NCI-H2107 treated with DMSO at 0.1 percent for 48 hours (cell line): Measurements from ENCODE around the gene GRK1.
"Not testable (repeated sequence)": the region's sequence is repeated elsewhere in the genome, so short reads cannot be mapped to it uniquely, and the experiment has no call there.

Experiments used
- DNase-seq: peaks from one replicate; lab custom pipeline; 2025; ENCODE audit not compliant: unreplicated experiment; lab: John Stamatoyannopoulos, UW

The GRK1 gene

DNA sequence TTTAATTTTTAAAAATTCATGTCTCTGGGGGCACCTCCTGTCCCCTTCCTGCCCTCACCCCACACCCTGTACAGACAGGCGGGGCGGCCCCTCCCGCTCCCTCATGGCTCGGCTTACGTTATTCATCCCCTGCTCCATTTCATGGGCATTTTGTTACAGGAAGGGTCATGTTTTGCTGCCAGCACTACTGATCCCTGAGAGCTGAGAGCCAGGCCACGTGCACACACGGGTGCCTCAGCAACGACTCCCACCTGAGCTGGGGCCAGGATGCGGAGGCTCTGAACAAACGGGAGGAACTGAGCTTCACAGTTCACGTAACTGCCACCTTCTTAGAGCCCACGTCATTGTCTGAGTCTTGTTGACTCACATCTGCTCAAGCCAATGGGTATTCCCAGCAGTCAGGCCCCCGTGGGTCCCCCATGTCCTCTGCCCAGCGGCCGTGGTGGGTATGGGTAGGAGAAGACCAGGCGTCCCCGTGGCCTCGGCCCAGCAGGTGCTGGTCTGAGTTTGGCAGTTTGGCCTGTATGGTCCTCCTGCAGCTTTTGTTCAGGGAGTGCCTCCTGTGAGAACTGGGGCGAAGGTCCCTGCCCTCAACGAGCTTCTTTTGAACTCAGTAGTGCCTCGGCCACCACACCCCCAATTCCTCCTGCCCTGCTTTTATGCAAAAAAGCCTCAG is 75.6 kb downstream of the GRK1 start:
- DNase-seq, result no peak

DNA sequence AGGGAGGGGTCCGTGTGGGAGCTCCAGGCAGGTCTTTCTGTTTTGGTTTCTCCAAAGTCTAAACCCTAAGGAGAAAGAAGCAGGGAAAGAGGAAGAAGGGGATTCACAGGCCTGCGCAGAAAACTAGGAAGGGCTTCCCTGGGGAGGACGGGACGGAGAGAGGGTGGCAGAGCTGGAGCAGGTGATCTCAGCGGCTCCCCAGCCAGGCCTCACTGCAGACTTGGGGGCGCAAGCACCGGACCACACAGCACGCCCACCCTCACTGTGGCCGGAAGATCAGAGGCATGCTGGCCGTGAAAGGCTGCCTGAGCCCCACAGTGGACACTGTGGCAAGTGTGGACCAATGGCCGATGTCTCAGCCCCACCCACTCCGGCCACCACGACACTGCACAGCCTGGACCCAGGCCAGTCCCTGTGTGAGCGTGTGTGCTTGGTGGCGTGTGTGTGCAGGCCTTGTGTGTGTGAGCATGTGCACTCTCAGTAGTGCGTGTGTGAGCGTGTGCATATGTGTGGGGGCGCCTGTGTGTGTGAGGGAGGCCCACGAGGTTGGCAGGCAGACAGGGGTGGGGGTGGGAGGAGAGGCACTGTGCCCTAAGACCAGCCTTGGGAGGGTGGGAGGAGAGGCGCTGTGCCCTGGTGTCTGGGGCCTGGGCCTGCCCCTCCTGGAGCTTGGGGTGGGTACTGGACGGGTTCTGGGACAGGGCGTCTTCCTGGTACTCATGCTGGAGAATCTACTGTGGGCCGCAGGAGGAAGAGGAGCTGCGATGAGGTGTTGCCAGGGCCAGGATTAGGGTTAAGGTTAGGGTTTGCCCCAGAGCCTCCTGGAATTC is 76.6 kb downstream of the GRK1 start:
- no peak for DNase-seq

DNA sequence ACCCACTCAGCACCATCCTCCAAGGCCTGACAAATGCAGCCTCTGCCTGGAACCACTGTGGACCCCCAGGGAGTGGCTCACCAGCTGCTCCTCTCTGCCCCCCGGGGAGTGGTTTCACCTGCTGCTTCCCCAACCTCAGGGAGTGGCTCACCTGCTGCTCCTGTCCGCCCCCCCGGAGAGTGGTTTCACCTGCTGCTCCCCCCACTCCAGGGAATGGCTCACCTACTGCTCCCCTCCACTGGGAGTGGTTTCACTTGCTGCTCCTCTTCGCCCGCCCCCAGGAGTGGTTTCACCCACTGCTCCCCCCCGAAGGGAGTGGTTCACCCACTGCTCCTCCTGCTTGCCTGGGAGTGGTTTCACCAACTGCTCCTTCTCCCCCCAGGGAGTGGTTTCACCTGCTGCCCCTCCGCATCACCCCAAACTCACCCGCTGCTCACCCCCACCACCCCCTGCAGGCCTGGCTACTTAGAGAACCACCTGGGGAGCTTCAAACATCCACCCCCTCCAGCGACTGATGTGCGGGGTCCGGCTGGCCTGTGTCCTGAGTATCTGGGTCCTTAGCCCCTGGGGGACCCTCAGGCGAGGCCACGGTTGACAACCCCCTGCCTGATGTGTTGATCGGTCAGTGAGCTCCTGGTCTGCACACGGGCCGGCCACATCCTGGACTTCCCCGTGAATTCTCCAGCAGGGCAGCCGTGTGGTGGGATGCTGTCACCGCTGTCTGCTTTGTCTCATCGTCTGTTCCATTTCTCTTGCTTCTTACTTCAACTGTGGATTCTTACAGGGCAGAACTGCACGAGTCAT is 77.4 kb downstream of the GRK1 start:
- peak; percentile 76 for DNase-seq

DNA sequence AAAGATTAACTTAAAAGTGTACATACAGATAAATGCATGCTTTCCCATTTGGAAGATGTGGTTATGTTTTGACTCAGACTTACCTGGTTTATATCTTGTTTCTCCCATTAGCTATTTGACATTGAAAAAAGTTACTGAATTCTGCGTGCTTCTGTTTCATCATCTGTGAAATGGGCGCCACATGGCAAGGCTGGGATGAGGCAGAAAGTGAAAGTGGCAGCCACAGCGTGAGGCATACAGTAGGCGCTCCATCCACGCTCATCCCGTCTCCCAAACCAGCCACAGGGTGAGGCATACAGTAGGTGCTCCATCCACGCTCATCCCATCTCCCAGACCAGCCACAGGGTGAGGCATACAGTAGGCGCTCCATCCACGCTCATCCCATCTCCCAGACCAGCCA is 78.0 kb downstream of the GRK1 start:
- DNase-seq, result no peak

DNA sequence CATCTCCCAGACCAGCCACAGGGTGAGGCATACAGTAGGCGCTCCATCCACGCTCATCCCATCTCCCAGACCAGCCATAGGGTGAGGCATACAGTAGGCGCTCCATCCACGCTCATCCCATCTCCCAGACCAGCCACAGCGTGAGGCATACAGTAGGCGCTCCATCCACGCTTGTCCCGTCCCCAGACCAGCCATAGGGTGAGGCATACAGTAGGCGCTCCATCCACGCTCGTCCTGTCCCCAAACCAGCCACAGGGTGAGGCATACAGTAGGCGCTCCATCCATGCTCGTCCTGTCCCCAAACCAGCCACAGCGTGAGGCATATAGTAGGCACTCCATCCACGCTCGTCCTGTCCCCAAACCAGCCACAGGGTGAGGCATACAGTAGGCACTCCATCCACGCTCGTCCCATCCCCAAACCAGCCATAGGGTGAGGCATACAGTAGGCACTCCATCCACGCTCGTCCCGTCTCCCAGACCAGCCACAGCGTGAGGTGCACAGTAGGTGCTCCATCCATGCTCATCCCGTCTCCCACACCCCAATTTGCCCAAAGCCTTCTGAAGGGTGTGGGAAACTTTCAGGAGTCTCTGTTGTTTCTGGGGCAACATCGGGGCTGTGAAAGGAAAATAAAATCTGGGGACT is 78.6 kb downstream of the GRK1 start:
- DNase-seq, result not testable (repeated sequence)

DNA sequence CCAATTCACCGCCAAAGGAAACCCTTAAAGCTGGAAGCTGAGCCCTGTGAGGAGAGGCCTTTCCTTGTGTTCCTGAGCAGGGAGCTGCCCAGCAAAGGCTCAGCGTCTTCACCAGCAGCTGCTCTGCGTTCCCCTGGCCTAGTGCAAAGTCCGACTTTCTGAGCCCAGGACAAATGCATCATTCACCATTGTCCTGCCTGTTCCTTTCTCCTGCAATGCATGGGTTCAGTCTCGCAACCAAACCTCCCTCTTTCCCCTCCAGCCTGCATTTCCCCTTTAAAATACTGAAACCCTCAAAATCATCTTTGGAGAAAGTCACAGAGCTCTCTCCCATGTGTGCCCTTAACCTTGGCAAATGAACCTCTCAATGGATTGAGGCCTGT is 79.1 kb downstream of the GRK1 start:
- DNase-seq, result no peak

DNA sequence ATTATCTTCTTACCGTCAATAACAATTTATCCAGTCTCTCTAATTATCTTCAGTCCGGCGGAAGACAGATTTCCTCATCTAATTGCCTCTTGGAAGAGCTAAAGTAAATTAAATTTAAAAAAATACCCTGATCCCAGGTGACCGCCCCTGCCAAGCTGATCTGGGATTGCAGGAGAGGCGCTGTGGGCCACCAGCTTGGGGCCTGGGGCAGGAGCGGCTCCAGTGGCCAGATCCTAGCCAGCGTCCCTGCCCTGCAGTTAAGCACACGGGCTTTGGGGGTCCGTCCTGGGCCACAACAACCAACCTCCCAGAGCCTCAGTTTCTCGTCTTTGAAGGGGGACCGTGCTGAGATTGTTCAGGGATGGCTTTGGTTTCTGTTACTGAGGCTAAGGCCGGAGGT is 79.7 kb downstream of the GRK1 start:
- no peak for DNase-seq

DNA sequence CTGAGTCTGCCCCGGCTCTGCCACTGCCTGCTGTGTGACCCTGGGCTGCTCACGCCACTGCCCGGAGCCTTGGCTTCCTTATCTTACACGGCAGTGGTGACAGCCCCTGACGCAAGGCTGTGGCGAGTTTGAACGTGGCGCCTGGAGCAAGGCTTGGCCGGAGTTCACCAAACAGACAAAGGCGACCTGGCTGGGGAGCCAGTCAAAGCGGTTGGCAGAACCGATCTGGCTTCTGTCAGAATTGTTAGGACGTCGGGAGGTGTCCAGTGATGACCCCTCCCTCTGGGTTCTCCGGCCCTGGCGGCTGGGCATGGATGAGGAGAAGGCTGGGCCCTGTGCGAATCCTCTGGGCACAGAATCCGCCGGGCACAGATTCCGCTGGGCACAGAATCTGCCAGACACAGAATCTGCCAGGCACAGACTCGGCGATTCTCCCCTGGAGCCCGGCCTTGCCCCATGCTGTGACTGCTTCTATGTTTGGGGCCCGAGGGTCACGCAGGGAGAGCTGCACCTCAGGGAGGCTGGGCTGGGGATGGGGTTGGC is 80.3 kb downstream of the GRK1 start:
- no peak for DNase-seq

DNA sequence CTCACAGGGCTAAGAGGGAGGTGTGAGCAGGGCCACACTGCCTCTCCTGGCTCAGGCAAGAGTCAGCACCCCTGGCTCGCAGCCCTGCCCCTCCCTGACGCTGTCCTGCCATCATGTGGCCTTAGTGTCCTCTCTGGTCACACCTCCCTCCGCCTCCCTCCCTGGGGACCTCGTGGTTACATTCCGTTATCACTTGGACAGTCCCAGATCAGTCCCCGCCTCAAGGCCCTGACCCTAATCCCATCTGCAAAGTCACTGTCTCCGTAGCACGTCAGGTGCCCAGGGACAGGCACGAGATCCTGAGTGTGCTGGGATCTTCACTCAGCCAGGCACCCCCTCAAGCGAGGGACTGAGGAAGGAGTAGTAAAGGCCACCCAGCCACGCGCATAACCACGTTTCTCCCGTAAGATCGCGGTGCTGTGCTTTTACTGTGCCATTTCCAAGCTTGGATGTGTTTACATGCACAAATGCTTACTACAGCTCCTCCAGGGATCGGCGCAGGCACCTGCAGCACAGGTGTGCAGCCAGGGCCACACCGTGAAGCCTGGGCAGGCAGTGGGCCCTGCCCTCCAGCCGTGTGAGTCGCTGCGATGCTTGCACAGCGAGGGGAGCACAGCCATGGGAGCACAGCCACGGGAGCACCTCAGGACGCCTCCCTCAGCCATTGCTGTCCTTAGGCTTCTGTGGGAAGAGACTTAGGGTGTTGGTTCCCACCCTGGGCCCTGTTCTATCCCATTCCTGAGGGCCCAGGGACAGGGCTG is 81.3 kb downstream of the GRK1 start:
- DNase-seq, result no peak

DNA sequence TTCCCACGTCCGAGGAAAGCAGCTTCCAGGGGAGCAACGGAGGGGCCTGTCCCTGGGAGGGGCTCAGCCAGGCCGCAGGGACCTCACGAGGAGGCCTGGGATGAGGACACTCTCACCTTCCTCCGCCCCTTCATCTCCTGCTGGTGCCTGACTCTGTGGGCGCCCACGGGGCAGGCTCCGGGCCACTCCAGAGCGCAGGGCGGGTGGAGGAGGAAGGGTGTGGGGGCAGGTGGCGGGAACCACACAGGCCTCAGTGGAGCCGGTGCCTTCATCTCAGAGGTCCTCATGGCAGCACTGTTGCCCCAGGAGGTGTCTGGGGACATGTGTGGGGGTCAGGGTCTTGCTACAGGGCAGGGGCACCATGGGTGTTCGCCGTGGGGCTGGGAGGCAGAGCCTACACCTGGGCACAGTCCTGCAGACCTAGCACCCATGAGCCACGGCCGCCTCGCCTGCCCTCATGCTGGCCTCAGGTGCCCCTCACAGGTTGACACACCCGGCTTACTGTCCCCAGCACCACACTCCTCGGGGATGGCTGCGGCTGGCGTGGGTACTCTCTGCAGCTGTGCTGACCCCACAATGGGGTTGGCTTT is 81.9 kb downstream of the GRK1 start:
- no peak for DNase-seq

DNA sequence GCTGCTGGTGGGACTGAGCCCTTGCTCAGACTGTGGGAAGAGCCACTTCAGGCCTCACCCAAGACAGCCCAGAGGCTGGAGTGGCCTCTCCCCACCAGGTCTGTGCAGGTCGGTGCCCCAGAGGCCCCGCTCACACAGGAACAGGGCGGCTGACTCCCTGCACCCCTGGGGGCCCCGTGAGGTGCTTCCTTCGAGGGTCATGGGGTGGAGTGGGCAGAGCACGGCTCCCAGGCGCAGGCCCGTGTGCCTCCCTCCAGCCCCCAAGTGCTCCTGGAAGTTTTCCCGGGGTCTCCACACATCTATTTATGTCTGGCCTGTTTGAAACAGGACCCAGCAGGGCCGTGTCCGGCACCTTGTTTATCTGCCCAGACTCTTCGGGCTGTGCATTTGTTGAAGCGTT is 82.5 kb downstream of the GRK1 start:
- DNase-seq, result no peak

DNA sequence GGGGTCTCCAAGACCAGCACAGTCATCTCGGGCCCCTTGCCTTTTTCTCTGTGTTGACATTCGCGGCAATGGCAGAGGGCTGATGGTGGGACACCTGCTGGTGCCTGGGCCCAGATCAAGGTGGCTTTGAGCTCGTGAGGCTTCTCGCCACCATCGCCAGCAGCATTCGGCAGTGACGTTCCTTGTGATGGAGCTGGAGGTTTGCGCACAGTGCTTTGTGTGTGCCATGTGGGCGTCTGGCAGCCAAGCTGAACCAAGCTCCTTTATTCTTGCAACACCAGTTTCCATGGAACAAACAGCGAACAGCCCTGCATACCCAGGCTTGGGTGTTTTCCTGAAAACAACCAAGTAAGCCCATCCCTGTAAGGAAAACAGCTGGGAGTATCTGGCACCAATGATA is 82.9 kb downstream of the GRK1 start:
- DNase-seq, result no peak

DNA sequence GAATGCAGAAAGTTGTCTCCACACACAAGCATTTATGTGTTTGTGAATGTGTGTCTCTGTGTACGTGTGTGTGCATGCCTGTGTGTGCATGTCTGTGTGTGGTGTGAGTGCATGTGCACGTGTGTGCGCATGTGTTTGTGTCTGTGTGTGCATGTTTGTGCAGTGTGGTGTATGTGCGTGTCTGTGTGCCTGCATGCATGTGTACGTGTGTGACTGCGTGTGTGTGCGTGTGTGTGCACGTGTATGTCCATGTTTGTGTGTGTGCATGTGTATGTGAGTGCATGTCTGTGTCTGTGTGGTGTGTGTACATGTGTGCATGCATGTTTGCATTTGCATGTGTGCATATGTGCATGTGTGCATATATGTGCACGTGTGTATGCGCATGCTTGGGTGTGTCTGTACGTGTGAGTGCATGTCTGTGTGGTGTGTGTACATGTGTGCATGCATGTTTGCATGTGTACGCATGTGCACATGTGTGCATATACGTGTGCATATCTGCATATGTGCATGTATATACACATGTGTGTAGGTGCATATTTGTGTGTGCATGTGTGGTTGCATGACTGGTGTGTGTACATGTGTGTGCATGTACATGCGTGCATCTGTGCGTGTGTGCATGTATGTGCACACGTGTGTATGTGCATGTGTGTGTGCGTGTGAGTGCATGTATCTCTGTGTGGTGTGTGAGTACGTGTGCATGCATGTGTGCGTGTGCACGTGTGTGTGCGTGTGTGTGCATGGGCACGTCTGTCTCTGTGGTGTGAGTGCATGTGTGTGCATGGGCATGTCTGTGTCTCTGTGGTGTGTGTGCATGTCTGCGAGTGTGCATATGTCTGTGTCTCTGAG is 83.8 kb downstream of the GRK1 start:
- DNase-seq, result no peak

DNA sequence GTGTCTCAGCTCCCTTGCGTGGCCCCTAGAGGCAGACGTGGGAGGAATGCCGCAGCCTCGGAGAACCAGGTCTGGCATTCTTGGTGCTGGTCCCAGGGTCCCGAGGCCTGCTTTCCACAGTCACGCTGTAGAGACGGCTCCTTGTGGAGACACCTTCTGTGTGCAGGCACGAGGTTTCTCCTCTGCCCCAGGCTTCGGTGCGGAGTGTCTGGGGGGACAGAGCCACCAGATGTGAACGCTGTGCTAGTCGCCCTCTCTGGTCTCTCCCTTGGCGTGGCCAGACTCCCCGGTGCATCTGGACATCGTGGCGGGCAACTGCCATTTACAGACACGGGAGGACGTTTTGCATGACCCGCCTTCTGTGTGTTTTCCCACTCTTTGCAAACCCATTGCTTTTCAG is 84.5 kb downstream of the GRK1 start:
- DNase-seq, result no peak

DNA sequence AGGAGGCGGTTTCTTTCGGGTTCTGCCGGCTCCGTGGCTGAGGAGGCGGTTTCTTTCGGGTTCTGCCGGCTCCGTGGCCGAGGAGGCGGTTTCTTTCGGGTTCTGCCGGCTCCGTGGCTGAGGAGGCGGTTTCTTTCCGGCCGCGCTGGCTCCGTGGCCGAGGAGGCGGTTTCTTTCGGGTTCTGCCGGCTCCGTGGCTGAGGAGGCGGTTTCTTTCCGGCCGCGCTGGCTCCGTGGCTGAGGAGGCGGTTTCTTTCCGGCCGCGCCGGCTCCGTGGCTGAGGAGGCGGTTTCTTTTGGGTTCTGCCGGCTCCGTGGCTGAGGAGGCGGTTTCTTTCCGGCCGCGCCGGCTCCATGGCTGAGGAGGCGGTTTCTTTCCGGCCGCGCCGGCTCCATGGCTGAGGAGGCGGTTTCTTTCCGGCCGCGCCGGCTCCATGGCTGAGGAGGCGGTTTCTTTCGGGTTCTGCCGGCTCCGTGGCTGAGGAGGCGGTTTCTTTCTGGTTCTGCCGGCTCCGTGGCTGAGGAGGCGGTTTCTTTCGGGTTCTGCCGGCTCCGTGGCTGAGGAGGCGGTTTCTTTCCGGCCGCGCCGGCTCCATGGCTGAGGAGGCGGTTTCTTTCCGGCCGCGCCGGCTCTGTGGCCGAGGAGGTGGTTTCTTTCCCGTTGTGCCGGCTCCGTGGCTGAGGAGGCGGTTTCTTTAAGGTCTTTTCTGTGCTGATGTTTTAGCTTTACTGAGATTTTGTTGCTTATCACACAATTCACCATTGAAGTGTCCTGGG is 85.4 kb downstream of the GRK1 start:
- DNase-seq, result not testable (repeated sequence)

DNA sequence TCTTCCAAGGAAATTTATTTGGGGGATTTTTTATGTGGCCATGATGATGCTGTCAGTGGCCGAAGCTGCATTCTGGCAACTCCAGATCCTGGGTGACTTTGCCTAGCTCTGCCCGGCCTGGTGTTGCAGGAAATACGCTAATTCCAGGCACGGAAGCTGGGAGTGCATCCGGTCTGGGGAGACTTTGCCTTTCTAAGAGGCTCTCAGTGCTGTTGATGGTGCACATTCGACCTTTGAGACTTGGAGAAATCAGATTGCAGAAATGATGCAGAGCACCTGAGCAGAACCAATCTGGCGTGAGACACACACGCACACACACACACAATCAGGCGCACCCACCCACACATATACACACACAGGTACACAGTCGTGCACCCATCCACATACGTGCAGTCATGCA is 86.2 kb downstream of the GRK1 start:
- DNase-seq, result no peak

DNA sequence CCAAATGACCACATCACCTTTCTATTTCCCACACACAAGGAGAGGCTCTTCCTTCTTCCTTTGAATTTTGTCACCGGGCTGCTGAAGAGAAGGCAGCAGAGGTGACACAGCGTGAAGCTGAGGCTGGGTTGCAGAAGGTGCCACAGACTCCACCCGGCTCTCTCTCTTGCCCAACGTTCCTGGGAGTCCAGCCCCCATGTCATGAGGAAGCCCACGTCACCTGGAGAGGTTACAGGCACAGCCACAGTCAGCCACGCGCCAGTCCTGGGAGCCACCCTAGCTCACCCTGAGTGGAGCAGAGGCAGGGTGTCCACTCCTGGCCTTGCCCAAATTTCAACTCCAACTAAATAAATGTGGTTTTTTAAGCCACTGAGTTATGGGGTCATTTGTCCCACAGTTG is 87.2 kb downstream of the GRK1 start:
- DNase-seq, result no peak

DNA sequence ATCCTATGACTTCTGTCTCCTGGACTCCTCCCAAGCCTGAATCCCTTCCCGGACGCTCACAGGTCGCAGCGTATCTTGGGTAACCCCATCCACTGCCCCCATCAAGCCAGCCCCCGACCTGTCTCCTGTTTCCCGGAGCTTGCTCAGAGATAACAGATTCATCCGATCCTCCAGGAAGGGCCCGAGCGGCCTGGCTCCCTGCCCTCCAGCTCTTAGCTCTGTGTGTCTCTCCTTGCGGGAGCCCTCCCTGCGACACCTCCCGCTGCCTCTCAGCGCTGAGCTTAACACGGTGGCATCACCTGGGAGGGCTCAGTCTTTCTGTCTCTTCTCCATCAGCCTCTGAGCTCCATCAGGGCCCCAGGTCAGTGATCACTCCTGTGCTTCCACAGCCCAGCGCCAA is 87.7 kb downstream of the GRK1 start:
- no peak for DNase-seq
